GM12873 (cell line): ENCODE data around the gene GNPDA1.

Source experiments
- CTCF ChIP-seq: IDR thresholded peaks from 2 replicates; pipeline ENCODE4 v1.5.1; 2012; ENCODE audit warnings: low read depth, mild to moderate bottlenecking, moderate library complexity, low read length, control low read depth; ENCODE audit not compliant: insufficient read depth; ENCODE audit errors: missing control alignments

Gene GNPDA1

GRCh38 chr5:142046191-142046590, 33.4 kb upstream of the GNPDA1 start:
- no peak for TF ChIP-seq CTCF

DNA sequence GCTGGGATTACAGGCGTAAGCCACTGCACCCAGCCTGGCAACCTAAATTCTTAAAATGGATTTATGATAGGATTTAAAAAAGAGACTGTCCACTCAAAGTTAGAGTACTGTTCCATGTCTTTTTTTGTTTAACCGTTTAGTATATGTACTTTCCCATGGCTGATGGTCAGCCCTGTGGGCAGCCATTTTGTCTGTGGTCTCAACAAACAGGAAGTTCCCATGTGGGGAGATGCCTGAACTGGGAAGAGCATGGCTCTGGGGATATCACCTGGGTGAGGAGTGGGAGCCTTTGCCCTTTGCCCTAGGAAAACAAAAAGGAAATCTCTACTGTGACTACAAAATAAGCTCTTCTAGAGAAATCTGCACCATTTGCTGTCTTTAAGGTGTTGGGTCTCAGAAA, 27.5 kb upstream of the GNPDA1 start:
- TF ChIP-seq CTCF = no peak

GRCh38 chr5:142038735-142039134, 25.9 kb upstream of the GNPDA1 start:
- no peak for TF ChIP-seq CTCF

DNA sequence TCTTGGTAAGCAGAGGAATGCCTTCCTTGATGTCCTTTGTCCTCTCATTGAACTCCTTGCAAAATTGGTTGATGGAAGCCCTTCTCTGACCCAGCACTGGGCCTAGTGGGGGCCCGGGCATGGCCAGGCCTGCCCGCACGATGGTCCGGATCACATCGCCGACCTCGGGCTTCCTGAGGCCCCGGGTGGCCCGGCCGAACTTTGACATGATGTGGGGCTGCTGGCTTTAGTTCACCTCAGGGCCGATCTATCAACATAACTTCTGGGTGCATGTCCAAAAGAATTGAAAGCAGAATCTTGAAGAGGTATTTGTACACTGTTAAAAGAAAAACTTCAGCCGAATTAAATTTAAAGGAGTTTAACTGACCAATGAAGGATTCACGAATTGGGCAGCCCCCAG, 24.1 kb upstream of the GNPDA1 start:
- no peak for TF ChIP-seq CTCF

- no peak for TF ChIP-seq CTCF
Observed at GRCh38 chr5:142034994-142035393, 22.2 kb upstream of the GNPDA1 start.

GRCh38 chr5:142032747-142033631, 20.2 kb upstream of the GNPDA1 start:
- no peak for TF ChIP-seq CTCF

- TF ChIP-seq CTCF = no peak
Observed at GRCh38 chr5:142032150-142032549, 19.3 kb upstream of the GNPDA1 start.

- TF ChIP-seq CTCF = no peak
Observed at GRCh38 chr5:142025637-142026036, 12.8 kb upstream of the GNPDA1 start.
